Measurements from ENCODE around the gene ILDR2.

Gene ILDR2

DNA sequence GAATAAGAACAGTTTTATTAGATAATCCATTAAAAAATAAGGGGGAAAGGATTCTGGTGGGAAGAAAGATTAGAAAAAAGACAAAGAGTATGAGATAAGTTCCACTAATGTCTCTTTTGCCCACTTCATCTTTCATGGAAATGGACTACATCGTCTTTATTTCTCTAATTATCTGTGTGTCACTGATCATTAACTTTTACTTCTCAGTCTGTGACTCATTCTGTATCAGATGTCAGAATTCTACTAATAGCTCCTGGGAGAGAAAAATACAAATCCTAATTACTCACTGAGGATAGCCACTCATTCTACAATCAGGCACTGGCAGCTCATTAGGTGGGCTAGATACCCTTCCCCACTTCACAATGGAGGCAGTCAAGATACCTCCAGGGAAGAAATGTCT is 41.7 kb downstream of the ILDR2 start:
- no peak overlapping the region for H3K27ac ChIP-seq (ENCODE audit: extremely low read depth, low read depth, low read length)
- CTCF ChIA-PET, result interaction anchor here (0.9 kb wide), 1 partner anchor 23 kb away, joined by 4 read pairs; no protein-coding TSS in a partner anchor
- no peak overlapping the region for H3K4me3 ChIP-seq (ENCODE audit: low read depth, low read length)
- no peaks in the 10 kb centered on the region for H3K9me3 ChIP-seq (ENCODE audit: control insufficient read depth, insufficient read depth, low read depth, low read length)
- no peaks in the 10 kb centered on the region for H3K36me3 ChIP-seq (ENCODE audit: control insufficient read depth in 2 of 2, insufficient read depth in 1 of 2, low read length in 2 of 2)
- H3K4me1 ChIP-seq (ENCODE audit: control insufficient read depth, insufficient read depth, low read length), result no peaks in the 10 kb centered on the region
- POLR2A ChIA-PET, result no interaction called here
- TF ChIP-seq ZNF830 (tag by site-specific recombination; IDR thresholded peaks at IDR 0.05; ENCODE audit: low read depth) (no peak), ZNF510 (tag by site-specific recombination; IDR thresholded peaks at IDR 0.05; ENCODE audit: insufficient replicate concordance) (no peak), ZNF169 (tag by site-specific recombination; IDR thresholded peaks at IDR 0.05) (no peak), ZNF221 (tag by site-specific recombination; IDR thresholded peaks at IDR 0.05; ENCODE audit: borderline replicate concordance) (no peak), ZSCAN30 (tag by site-specific recombination; IDR thresholded peaks at IDR 0.05) (no peak), ZNF792 (tag by site-specific recombination; IDR thresholded peaks at IDR 0.05) (no peak), ZNF76 (tag by site-specific recombination; IDR thresholded peaks at IDR 0.05; ENCODE audit: borderline replicate concordance, low read depth) (no peak), EGR2 (tag by site-specific recombination; IDR thresholded peaks at IDR 0.05; ENCODE audit: low read depth) (no peak), ZNF214 (tag by site-specific recombination; IDR thresholded peaks at IDR 0.05; ENCODE audit: borderline replicate concordance) (no peak), ZNF843 (tag by site-specific recombination; IDR thresholded peaks at IDR 0.05) (peak; percentile 61; the same call in 1 of the 2 replicates), ZNF610 (tag by site-specific recombination; IDR thresholded peaks at IDR 0.05; ENCODE audit: borderline replicate concordance) (no peak), KLF8 (tag by site-specific recombination; IDR thresholded peaks at IDR 0.05) (peak; percentile 47), ZNF623 (tag by site-specific recombination; IDR thresholded peaks at IDR 0.05) (no peak), ZNF184 (tag by site-specific recombination; IDR thresholded peaks at IDR 0.05) (peak; percentile 12; the same call in 1 of the 2 replicates), PRDM1 (tag by site-specific recombination; IDR thresholded peaks at IDR 0.05) (peak; percentile 14; the same call in 1 of the 2 replicates), ZNF239 (tag by site-specific recombination; IDR thresholded peaks at IDR 0.05) (no peak), ZNF571 (tag by site-specific recombination; IDR thresholded peaks at IDR 0.05) (no peak), YY1 (tag by site-specific recombination; IDR thresholded peaks at IDR 0.05) (no peak), ZNF664 (tag by site-specific recombination; IDR thresholded peaks at IDR 0.05) (no peak), ZNF707 (tag by site-specific recombination; IDR thresholded peaks at IDR 0.05) (no peak), ZEB2 (tag by site-specific recombination; IDR thresholded peaks at IDR 0.05) (peak; percentile 51; the same call in 1 of the 2 replicates), ZNF776 (tag by site-specific recombination; IDR thresholded peaks at IDR 0.05; ENCODE audit: borderline replicate concordance) (no peak)
- TF ChIP-seq, protein P1, sequence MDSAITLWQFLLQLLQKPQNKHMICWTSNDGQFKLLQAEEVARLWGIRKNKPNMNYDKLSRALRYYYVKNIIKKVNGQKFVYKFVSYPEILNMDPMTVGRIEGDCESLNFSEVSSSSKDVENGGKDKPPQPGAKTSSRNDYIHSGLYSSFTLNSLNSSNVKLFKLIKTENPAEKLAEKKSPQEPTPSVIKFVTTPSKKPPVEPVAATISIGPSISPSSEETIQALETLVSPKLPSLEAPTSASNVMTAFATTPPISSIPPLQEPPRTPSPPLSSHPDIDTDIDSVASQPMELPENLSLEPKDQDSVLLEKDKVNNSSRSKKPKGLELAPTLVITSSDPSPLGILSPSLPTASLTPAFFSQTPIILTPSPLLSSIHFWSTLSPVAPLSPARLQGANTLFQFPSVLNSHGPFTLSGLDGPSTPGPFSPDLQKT (IDR thresholded peaks at IDR 0.05; ENCODE audit: borderline replicate concordance, low read depth, low read length), result no peak
- TF ChIP-seq, protein P2, sequence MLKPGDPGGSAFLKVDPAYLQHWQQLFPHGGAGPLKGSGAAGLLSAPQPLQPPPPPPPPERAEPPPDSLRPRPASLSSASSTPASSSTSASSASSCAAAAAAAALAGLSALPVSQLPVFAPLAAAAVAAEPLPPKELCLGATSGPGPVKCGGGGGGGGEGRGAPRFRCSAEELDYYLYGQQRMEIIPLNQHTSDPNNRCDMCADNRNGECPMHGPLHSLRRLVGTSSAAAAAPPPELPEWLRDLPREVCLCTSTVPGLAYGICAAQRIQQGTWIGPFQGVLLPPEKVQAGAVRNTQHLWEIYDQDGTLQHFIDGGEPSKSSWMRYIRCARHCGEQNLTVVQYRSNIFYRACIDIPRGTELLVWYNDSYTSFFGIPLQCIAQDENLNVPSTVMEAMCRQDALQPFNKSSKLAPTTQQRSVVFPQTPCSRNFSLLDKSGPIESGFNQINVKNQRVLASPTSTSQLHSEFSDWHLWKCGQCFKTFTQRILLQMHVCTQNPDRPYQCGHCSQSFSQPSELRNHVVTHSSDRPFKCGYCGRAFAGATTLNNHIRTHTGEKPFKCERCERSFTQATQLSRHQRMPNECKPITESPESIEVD (tag by site-specific recombination; IDR thresholded peaks at IDR 0.05), result peak; percentile 62
- TF ChIP-seq, protein P3, sequence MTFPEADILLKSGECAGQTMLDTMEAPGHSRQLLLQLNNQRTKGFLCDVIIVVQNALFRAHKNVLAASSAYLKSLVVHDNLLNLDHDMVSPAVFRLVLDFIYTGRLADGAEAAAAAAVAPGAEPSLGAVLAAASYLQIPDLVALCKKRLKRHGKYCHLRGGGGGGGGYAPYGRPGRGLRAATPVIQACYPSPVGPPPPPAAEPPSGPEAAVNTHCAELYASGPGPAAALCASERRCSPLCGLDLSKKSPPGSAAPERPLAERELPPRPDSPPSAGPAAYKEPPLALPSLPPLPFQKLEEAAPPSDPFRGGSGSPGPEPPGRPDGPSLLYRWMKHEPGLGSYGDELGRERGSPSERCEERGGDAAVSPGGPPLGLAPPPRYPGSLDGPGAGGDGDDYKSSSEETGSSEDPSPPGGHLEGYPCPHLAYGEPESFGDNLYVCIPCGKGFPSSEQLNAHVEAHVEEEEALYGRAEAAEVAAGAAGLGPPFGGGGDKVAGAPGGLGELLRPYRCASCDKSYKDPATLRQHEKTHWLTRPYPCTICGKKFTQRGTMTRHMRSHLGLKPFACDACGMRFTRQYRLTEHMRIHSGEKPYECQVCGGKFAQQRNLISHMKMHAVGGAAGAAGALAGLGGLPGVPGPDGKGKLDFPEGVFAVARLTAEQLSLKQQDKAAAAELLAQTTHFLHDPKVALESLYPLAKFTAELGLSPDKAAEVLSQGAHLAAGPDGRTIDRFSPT (tag by site-specific recombination; IDR thresholded peaks at IDR 0.05), result no peak
- TF ChIP-seq, protein P4, sequence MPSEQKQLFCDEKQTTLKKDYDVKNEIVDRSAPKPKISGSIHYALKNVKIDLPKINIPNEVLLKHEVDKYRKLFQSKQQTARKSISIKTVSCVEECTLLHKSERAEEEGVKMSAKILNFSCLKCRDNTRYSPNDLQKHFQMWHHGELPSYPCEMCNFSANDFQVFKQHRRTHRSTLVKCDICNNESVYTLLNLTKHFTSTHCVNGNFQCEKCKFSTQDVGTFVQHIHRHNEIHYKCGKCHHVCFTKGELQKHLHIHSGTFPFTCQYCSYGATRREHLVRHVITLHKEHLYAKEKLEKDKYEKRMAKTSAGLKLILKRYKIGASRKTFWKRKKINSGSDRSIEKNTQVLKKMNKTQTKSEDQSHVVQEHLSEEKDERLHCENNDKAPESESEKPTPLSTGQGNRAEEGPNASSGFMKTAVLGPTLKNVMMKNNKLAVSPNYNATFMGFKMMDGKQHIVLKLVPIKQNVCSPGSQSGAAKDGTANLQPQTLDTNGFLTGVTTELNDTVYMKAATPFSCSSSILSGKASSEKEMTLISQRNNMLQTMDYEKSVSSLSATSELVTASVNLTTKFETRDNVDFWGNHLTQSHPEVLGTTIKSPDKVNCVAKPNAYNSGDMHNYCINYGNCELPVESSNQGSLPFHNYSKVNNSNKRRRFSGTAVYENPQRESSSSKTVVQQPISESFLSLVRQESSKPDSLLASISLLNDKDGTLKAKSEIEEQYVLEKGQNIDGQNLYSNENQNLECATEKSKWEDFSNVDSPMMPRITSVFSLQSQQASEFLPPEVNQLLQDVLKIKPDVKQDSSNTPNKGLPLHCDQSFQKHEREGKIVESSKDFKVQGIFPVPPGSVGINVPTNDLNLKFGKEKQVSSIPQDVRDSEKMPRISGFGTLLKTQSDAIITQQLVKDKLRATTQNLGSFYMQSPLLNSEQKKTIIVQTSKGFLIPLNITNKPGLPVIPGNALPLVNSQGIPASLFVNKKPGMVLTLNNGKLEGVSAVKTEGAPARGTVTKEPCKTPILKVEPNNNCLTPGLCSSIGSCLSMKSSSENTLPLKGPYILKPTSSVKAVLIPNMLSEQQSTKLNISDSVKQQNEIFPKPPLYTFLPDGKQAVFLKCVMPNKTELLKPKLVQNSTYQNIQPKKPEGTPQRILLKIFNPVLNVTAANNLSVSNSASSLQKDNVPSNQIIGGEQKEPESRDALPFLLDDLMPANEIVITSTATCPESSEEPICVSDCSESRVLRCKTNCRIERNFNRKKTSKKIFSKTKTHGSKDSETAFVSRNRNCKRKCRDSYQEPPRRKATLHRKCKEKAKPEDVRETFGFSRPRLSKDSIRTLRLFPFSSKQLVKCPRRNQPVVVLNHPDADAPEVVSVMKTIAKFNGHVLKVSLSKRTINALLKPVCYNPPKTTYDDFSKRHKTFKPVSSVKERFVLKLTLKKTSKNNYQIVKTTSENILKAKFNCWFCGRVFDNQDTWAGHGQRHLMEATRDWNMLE (tag by site-specific recombination; conservative IDR thresholded peaks at IDR 0.05; ENCODE audit: low read depth), result no peak
- TF ChIP-seq, protein P5, sequence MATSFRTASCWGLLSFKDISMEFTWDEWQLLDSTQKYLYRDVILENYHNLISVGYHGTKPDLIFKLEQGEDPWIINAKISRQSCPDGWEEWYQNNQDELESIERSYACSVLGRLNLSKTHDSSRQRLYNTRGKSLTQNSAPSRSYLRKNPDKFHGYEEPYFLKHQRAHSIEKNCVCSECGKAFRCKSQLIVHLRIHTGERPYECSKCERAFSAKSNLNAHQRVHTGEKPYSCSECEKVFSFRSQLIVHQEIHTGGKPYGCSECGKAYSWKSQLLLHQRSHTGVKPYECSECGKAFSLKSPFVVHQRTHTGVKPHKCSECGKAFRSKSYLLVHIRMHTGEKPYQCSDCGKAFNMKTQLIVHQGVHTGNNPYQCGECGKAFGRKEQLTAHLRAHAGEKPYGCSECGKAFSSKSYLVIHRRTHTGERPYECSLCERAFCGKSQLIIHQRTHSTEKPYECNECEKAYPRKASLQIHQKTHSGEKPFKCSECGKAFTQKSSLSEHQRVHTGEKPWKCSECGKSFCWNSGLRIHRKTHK (tag by site-specific recombination; IDR thresholded peaks at IDR 0.05), result no peak

All from HEK293 (cell line).